GM19452 (cell line): ENCODE results near the gene NFXL1.
"Not testable (repeated sequence)": the region's sequence is repeated elsewhere in the genome, so short reads cannot be mapped to it uniquely, and the experiment has no call there.

Experiments used
- ATAC-seq: cut with Tn5 transposase; IDR thresholded peaks from one replicate; pipeline ENCODE4 v1.9.1; 2021; ENCODE audit not compliant: unreplicated experiment

NFXL1 gene

GRCh38 chr4:47914220-47914925 is at the start of gene NFXL1:
Gene NFXL1 (minus strand): TSS chr4:47914583. CDS start chr4:47914203, 380 bp downstream.
- peak; percentile 97 for ATAC-seq

- ATAC-seq, result no peak
These were observed 40.3 kb upstream of the NFXL1 start for GRCh38 chr4:47954677-47955076.

GRCh38 chr4:47954245-47954644 is 39.9 kb upstream of the NFXL1 start:
- ATAC-seq, result no peak

GRCh38 chr4:47945930-47946726 is 31.7 kb upstream of the NFXL1 start:
- ATAC-seq, result no peak

- no peak for ATAC-seq
These were observed 27.9 kb upstream of the NFXL1 start for GRCh38 chr4:47942081-47942819.

- no peak for ATAC-seq
These were observed 25.1 kb upstream of the NFXL1 start for GRCh38 chr4:47939456-47939855.

GRCh38 chr4:47936336-47936735 is 22.0 kb upstream of the NFXL1 start:
- ATAC-seq, result no peak

GRCh38 chr4:47933840-47934239 is 19.5 kb upstream of the NFXL1 start:
- ATAC-seq, result peak; percentile 60

- no peak for ATAC-seq
These were observed 16.8 kb upstream of the NFXL1 start for GRCh38 chr4:47930971-47931804.

GRCh38 chr4:47929682-47930201 is 15.4 kb upstream of the NFXL1 start:
- no peak for ATAC-seq

- peak; percentile 91 for ATAC-seq
These were observed 12.4 kb upstream of the NFXL1 start for GRCh38 chr4:47926667-47927258.

GRCh38 chr4:47923261-47923608 is 8.9 kb upstream of the NFXL1 start:
- not testable (repeated sequence) for ATAC-seq

- not testable (repeated sequence) for ATAC-seq
These were observed 8.3 kb upstream of the NFXL1 start for GRCh38 chr4:47922436-47923260.

GRCh38 chr4:47917163-47917562 is 2.8 kb upstream of the NFXL1 start:
- not testable (repeated sequence) for ATAC-seq

GRCh38 chr4:47915378-47915777 is 995 bp upstream of the NFXL1 start:
- ATAC-seq, result no peak

GRCh38 chr4:47914926-47915237 is 499 bp upstream of the NFXL1 start:
- ATAC-seq, result peak; percentile 17

GRCh38 chr4:47913861-47914219 is 543 bp downstream of the NFXL1 start:
- ATAC-seq, result peak; percentile 23

GRCh38 chr4:47913330-47913729 is 1.1 kb downstream of the NFXL1 start:
- no peak for ATAC-seq

GRCh38 chr4:47907089-47907646 is 7.2 kb downstream of the NFXL1 start:
- no peak for ATAC-seq
